ENCODE measurements around the gene GAREM1.

The GAREM1 gene

GRCh38 chr18:32287249-32287648 lies 183.4 kb downstream of the GAREM1 start:
- TF ChIP-seq CTCF (IDR thresholded peaks at IDR 0.05; ENCODE audit: extremely low read depth, insufficient read depth, missing control alignments), result no peak
- DNase-seq (ENCODE audit: low spot score), result no peak
- in situ Hi-C loops (cut with MboI; ENCODE audit: low pct_unique_long_range_greater_than_20kb, low sequenced_read_pairs, unreplicated experiment), result no loop called here

DNA sequence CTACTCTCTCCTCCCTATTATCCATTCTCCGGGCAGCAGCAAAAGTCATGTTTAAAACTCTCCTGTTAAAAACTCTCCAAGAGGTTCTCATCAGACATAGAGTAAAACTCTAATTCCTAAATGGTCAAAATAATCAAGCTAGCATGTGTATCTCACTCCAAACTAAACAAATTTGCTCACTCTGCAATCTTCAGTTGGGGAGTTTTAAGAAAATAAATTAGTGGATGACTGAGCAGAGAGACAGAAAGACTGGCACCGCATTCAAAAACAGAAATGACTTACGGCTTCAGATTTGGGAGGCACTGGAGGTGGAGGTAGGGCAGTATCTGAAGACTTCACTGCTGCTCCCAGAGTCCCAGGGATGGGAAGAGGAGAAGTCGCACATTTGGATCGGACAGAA lies 183.9 kb downstream of the GAREM1 start:
- in situ Hi-C loops (cut with MboI; ENCODE audit: low pct_unique_long_range_greater_than_20kb, low sequenced_read_pairs, unreplicated experiment), result no loop called here
- DNase-seq (ENCODE audit: low spot score), result no peak
- no peak for TF ChIP-seq CTCF (IDR thresholded peaks at IDR 0.05; ENCODE audit: extremely low read depth, insufficient read depth, missing control alignments)

GRCh38 chr18:32284284-32284683 lies 186.4 kb downstream of the GAREM1 start:
- in situ Hi-C loops (cut with MboI; ENCODE audit: low pct_unique_long_range_greater_than_20kb, low sequenced_read_pairs, unreplicated experiment), result no loop called here
- no peak for DNase-seq (ENCODE audit: low spot score)
- no peak for TF ChIP-seq CTCF (IDR thresholded peaks at IDR 0.05; ENCODE audit: extremely low read depth, insufficient read depth, missing control alignments)

- DNase-seq (ENCODE audit: low spot score), result no peak
- TF ChIP-seq CTCF (IDR thresholded peaks at IDR 0.05; ENCODE audit: extremely low read depth, insufficient read depth, missing control alignments), result no peak
- in situ Hi-C loops (cut with MboI; ENCODE audit: low pct_unique_long_range_greater_than_20kb, low sequenced_read_pairs, unreplicated experiment), result no loop called here
These were observed 189.8 kb downstream of the GAREM1 start for GRCh38 chr18:32280911-32281310.

GRCh38 chr18:32280188-32280783 lies 190.4 kb downstream of the GAREM1 start:
- TF ChIP-seq CTCF (IDR thresholded peaks at IDR 0.05; ENCODE audit: extremely low read depth, insufficient read depth, missing control alignments), result no peak
- in situ Hi-C loops (cut with MboI; ENCODE audit: low pct_unique_long_range_greater_than_20kb, low sequenced_read_pairs, unreplicated experiment), result no loop called here
- no peak for DNase-seq (ENCODE audit: low spot score)

- in situ Hi-C loops (cut with MboI; ENCODE audit: low pct_unique_long_range_greater_than_20kb, low sequenced_read_pairs, unreplicated experiment), result no loop called here
- no peak for DNase-seq (ENCODE audit: low spot score)
- no peak for TF ChIP-seq CTCF (IDR thresholded peaks at IDR 0.05; ENCODE audit: extremely low read depth, insufficient read depth, missing control alignments)
These were observed 192.4 kb downstream of the GAREM1 start for GRCh38 chr18:32278177-32278799.

All from GM13977 (cell line).